K562 (cell line): Measurements from ENCODE around the gene HMG20B. TPM values are rescaled to one million over a fixed set of nuclear protein-coding genes. Genes with fewer than 3 reads are reported as not detected.

Experiments used
- ATAC-seq: fragments of 200-7000 bp; cut with Tn5 transposase; 3 replicates; pipeline ENCODE4 v1.9.1; 2020; ENCODE audit warnings: moderate library complexity
- BruUV-seq: library from RNA; stranded (reverse); fragments of 400-500 nt; replicated peaks from 2 replicates; lab custom pipeline; 2021; lab: Mats Ljungman, UMichigan
- CTCF ChIA-PET: fragments of 300-600 bp; formaldehyde crosslinking; extraction: SDS; loops from one replicate; lab custom pipeline; 2021; ENCODE audit warnings: low intra/inter-chr PET ratio; lab: Yijun Ruan, JAX
- POLR2A ChIA-PET: fragments of 300-600, 350-650 bp; sonication (Branson Sonifier 250); formaldehyde crosslinking; extraction: SDS; loops from one replicate; lab custom pipeline; 2021; ENCODE audit warnings: antibody characterized with exemption, inconsistent platforms; lab: Yijun Ruan, JAX
- DNase-seq, 4 experiments: peaks; one replicate each; pipeline versions ENCODE4 v3.0.0 to v3.0.0-alpha.2; 2011 to 2018; ENCODE audit warnings: low spot score in 3 of 4, mixed read lengths in 3 of 4; ENCODE audit errors: extremely low read depth in 1 of 4
- FAIRE-seq: peaks from 2 replicates; lab custom pipeline; 2011; peaks lifted over from hg19 to GRCh38; lab: Jason Lieb, UNC
- H2AFZ ChIP-seq: 2 replicates; pipeline ENCODE4 v1.6.0; 2011; ENCODE audit warnings: low read depth, low read length, control low read depth, inconsistent platforms
- H3K27ac ChIP-seq: fragments of 200-600 bp; 3 replicates; pipeline ENCODE4 v1.8.0; 2011; ENCODE audit warnings: low read depth, mild to moderate bottlenecking, control low read depth, inconsistent platforms, low read length, moderate library complexity, mixed read lengths; ENCODE audit errors: extremely low read depth
- H3K27me3 ChIP-seq, 2 experiments: fragments of 300-600 bp in 1 of 2; 2 replicates in 1 of 2; 3 replicates in 1 of 2; pipeline versions ENCODE4 v1.6.0 to v1.8.0; 2011; ENCODE audit warnings: inconsistent platforms in 2 of 2, low read length in 2 of 2, mild to moderate bottlenecking in 1 of 2, mixed read lengths in 1 of 2, moderate library complexity in 1 of 2; ENCODE audit not compliant: control insufficient read depth in 2 of 2, insufficient read depth in 2 of 2
- H3K36me3 ChIP-seq: fragments of 300-600 bp; 3 replicates; pipeline ENCODE4 v1.8.0; 2011; ENCODE audit warnings: mild to moderate bottlenecking, low read length, inconsistent platforms; ENCODE audit not compliant: control insufficient read depth, insufficient read depth
- H3K4me1 ChIP-seq, 2 experiments: fragments of 200-600 bp in 1 of 2; replicated peaks in 1 of 2; 2 replicates in 1 of 2; 3 replicates in 1 of 2; pipeline versions ENCODE4 v1.5.1 to v1.8.0; 2011; ENCODE audit warnings: inconsistent platforms in 2 of 2, low read length in 2 of 2, mild to moderate bottlenecking in 1 of 2, mixed read lengths in 1 of 2, moderate library complexity in 1 of 2; ENCODE audit not compliant: control insufficient read depth in 2 of 2, insufficient read depth in 2 of 2
- H3K4me2 ChIP-seq: 2 replicates; pipeline ENCODE4 v1.6.1; 2011; ENCODE audit warnings: low read length, control low read depth, inconsistent platforms, mixed read lengths; ENCODE audit not compliant: insufficient read depth
- H3K4me3 ChIP-seq: fragments of 200-600 bp; sonication (generic), shearing (Covaris generic); 2 replicates; pipeline ENCODE4 v1.5.1; 2016; ENCODE audit warnings: control low read depth, inconsistent platforms
- H3K79me2 ChIP-seq: fragments of 200-600 bp; 3 replicates; pipeline ENCODE4 v1.8.0; 2011; ENCODE audit warnings: low read length, inconsistent platforms; ENCODE audit not compliant: control insufficient read depth, insufficient read depth
- H3K9ac ChIP-seq, 2 experiments: 2 replicates each; pipeline versions ENCODE4 v1.6.0 to v1.6.1; 2011; ENCODE audit warnings: low read depth in 2 of 2, low read length in 2 of 2, control low read depth in 1 of 2, inconsistent platforms in 1 of 2, mild to moderate bottlenecking in 1 of 2, mixed read lengths in 1 of 2; ENCODE audit not compliant: insufficient read depth in 1 of 2
- H3K9me1 ChIP-seq: one replicate; pipeline ENCODE4 v1.6.0; 2011; ENCODE audit warnings: inconsistent platforms, mild to moderate bottlenecking, low read length, moderate library complexity; ENCODE audit not compliant: control insufficient read depth, insufficient read depth
- H3K9me3 ChIP-seq: replicated peaks from 2 replicates; pipeline ENCODE4 v1.5.1; 2011; ENCODE audit warnings: low read depth, low read length, inconsistent platforms; ENCODE audit not compliant: control insufficient read depth, insufficient read depth
- H4K20me1 ChIP-seq: replicated peaks from 2 replicates; pipeline ENCODE4 v1.6.1; 2011; ENCODE audit warnings: low read length, inconsistent platforms, mixed read lengths; ENCODE audit not compliant: control insufficient read depth, insufficient read depth
- ATF1 ChIP-seq, 2 experiments: fragments of 450-650 bp in 1 of 2; IDR thresholded peaks; 2 replicates each; pipeline ENCODE4 v1.6.1; 2016; ENCODE audit warnings: missing compliant biosample characterization in 1 of 2, missing genetic modification characterization in 1 of 2
- CBX3 ChIP-seq, 2 experiments: IDR thresholded peaks; 1 replicate in 1 of 2; 2 replicates in 1 of 2; pipeline ENCODE4 v1.6.1; 2012; ENCODE audit warnings: inconsistent platforms in 2 of 2, low read length in 2 of 2, borderline replicate concordance in 1 of 2, control low read depth in 1 of 2
- DDX20 ChIP-seq: fragments of 450-650 bp; IDR thresholded peaks from 2 replicates; pipeline ENCODE4 v1.6.1; 2016; ENCODE audit warnings: missing genetic modification characterization, low read depth, mild to moderate bottlenecking, missing compliant biosample characterization, moderate library complexity
- HMG20B ChIP-seq: fragments of 250-450 bp; sonication (Bioruptor Pico); IDR thresholded peaks from 2 replicates; pipeline ENCODE4 v1.5.0; 2021; ENCODE audit warnings: mild to moderate bottlenecking
- IRF9 ChIP-seq: fragments of 450-650 bp; IDR thresholded peaks from 2 replicates; pipeline ENCODE4 v1.6.1; 2016; ENCODE audit warnings: missing biosample characterization, missing genetic modification characterization
- LEF1 ChIP-seq: fragments of 450-650 bp; IDR thresholded peaks from 2 replicates; pipeline ENCODE4 v1.6.1; 2016; ENCODE audit warnings: mild to moderate bottlenecking
- MAFK ChIP-seq: IDR thresholded peaks from 2 replicates; pipeline ENCODE4 v1.6.1; 2011; ENCODE audit warnings: low read length, improper control_type of control experiment
- MAZ ChIP-seq, 2 experiments: fragments of 450-650 bp in 1 of 2; sonication (generic) in 1 of 2; formaldehyde crosslinking; IDR thresholded peaks in 1 of 2; conservative IDR thresholded peaks in 1 of 2; 2 replicates each; pipeline versions ENCODE4 v1.4.0 to v1.5.0; 2020; ENCODE audit warnings: mild to moderate bottlenecking in 1 of 2, missing genetic modification reagents in 1 of 2
- POU5F1 ChIP-seq: fragments of 150-350 bp; IDR thresholded peaks from 2 replicates; pipeline ENCODE4 v1.6.1; 2014; ENCODE audit warnings: borderline replicate concordance, low read length, low read depth, mild to moderate bottlenecking; ENCODE audit not compliant: partially characterized antibody
- PTTG1 ChIP-seq: fragments of 450-650 bp; IDR thresholded peaks from 2 replicates; pipeline ENCODE4 v1.6.1; 2016; ENCODE audit warnings: low read depth, mild to moderate bottlenecking, missing genetic modification characterization, missing compliant biosample characterization
- SIRT6 ChIP-seq: IDR thresholded peaks from one replicate; pipeline ENCODE4 v1.6.1; 2012; ENCODE audit warnings: low read depth, mild to moderate bottlenecking, control low read depth, inconsistent platforms, low read length, moderate library complexity
- TBL1XR1 ChIP-seq, 2 experiments: IDR thresholded peaks; 2 replicates each; pipeline ENCODE4 v1.6.1; 2012; ENCODE audit warnings: improper control_type of control experiment in 2 of 2, low read length in 2 of 2, mild to moderate bottlenecking in 1 of 2
- THAP12 ChIP-seq: fragments of 250-450 bp; sonication (Bioruptor Pico); IDR thresholded peaks from 2 replicates; pipeline ENCODE4 v1.9.0; 2021; ENCODE audit warnings: mild to moderate bottlenecking, inconsistent platforms
- ZFX ChIP-seq: sonication (generic); formaldehyde crosslinking; IDR thresholded peaks from 2 replicates; pipeline ENCODE4 v1.8.0; 2022; ENCODE audit warnings: mild to moderate bottlenecking, missing genetic modification reagents, moderate library complexity
- ZNF197 ChIP-seq: fragments of 200-800 bp; sonication (Bioruptor generic); IDR thresholded peaks from 2 replicates; pipeline ENCODE4 v1.6.1; 2016; ENCODE audit warnings: low read depth, missing genetic modification characterization, missing compliant biosample characterization
- ZNF239 ChIP-seq: fragments of 250-450 bp; sonication (Bioruptor Pico); IDR thresholded peaks from 2 replicates; pipeline ENCODE4 v1.4.0; 2020; ENCODE audit warnings: mild to moderate bottlenecking
- ZNF431 ChIP-seq: sonication (generic); formaldehyde crosslinking; IDR thresholded peaks from 2 replicates; pipeline ENCODE4 v1.8.0; 2022; ENCODE audit warnings: mild to moderate bottlenecking, missing genetic modification reagents
- WGBS: fragments of 100-300 bp; shearing (Covaris generic); methylation state at CpG from one replicate; pipeline ENCODE4 v1.1.6; 2016; ENCODE audit warnings: low coverage, mixed read lengths; ENCODE audit not compliant: insufficient coverage; ENCODE audit errors: missing lambda C conversion rate; 5-methylcytosine and 5-hydroxymethylcytosine counted together
- in situ Hi-C: fragments of 300-500 bp; cut with MboI; formaldehyde crosslinking; loops from 4 replicates; pipeline ENCODE4 v1.15.0; 2018; ENCODE audit warnings: inconsistent platforms, mixed read lengths
- intact Hi-C: fragments of 100-400 bp; cut with micrococcal nuclease; formaldehyde crosslinking; loops from 2 replicates; pipeline ENCODE4 v1.14.2; 2022
- polyA plus RNA-seq, 8 experiments: library from polyadenylated mRNA; depleted of rRNA in 4 of 8; stranded (reverse) in 5 of 8; unstranded in 3 of 8; fragments of >200 nt; fragmentation: Nextera tagmentation in 2 of 8; fragmentation: Illumina TruSeq in 1 of 8; extraction: Ambion mirVana in 2 of 8; extraction: Trizol in 1 of 8; gene quantifications; 2 replicates each; pipeline versions ENCODE4 v1.2.1 to v1.2.3, GENCODE V29; 2011 to 2014; ENCODE audit warnings: inconsistent platforms in 1 of 8, missing spikeins in 1 of 8
- total RNA-seq, 7 experiments: library from RNA; depleted of rRNA in 6 of 7; stranded (reverse); fragments of >200 nt in 6 of 7; fragmentation: Illumina TruSeq in 2 of 7; extraction: Trizol in 2 of 7; gene quantifications; 2 replicates each; pipeline versions ENCODE4 v1.2.1 to v1.2.3, GENCODE V29; 2011 to 2021; ENCODE audit warnings: low replicate concordance in 1 of 7

HMG20B gene
- total and polyA plus RNA-seq, 9 of the 15 experiments (the other 6 are each of a cell fraction or from before 2014, with no cell fraction given) = 0.35 to 172 (median 38.6) TPM

- ChIA-PET POLR2A (interaction anchor here (0.6 to 1.1 kb wide), 2 partner anchors 15 to 271 kb away, joined by 3 read pairs; no protein-coding TSS in a partner anchor), CTCF (interaction anchor here (1.1 to 2.9 kb wide), 2 partner anchors 74 to 76 kb away, joined by 5 to 19 read pairs; no protein-coding TSS in a partner anchor)
- no peak overlapping the region for H3K9ac ChIP-seq
- intact Hi-C loops (loop anchor here (1.0 kb wide), 1 partner anchor 33 kb away; no protein-coding TSS in a partner anchor), in situ Hi-C loops (no loop called here)
- H3K4me3 ChIP-seq = no peak overlapping the region
- peaks cover 77% of the 10 kb centered on the region; the same call in 1 of the 3 replicates for H3K36me3 ChIP-seq
- no peak overlapping the region for H2AFZ ChIP-seq
- H3K9me3 ChIP-seq = no peaks in the 10 kb centered on the region
- DNase-seq = peak in 1 of 4 experiments; percentile 23
- H4K20me1 ChIP-seq = no peaks in the 10 kb centered on the region
- H3K9me1 ChIP-seq = no peaks in the 10 kb centered on the region
- H3K27ac ChIP-seq = no peak overlapping the region
- H3K27me3 ChIP-seq = no peaks in the 10 kb centered on the region
- WGBS = 74% methylated on average over 13 of the region's 31 CpGs
- no peak for FAIRE-seq
- H3K4me2 ChIP-seq = no peak overlapping the region
- BruUV-seq = no TSS peak
- H3K79me2 ChIP-seq = peaks cover 2% of the 10 kb centered on the region; the same call in 1 of the 3 replicates
- ATAC-seq = no peak; the same call in 2 of the 3 replicates
- H3K4me1 ChIP-seq = peaks cover 4 to 74% of the 10 kb centered on the region in 2 experiments
- TF ChIP-seq MAZ (CRISPR knock-in tag; conservative IDR thresholded peaks at IDR 0.05 in 1 of 2, IDR thresholded peaks at IDR 0.05 in 1 of 2) (0 out of 4 replicates have a peak, but pooled peaks of 1 of the 2 experiments have one; percentile 5), ZNF197 (no peak), THAP12 (CRISPR knock-in tag) (no peak), TBL1XR1 (IDR thresholded peaks at IDR 0.05; ENCODE audit: low read length in 2 of 2) (no peak), LEF1 (no peak), HMG20B (CRISPR knock-in tag) (no peak), CBX3 (IDR thresholded peaks at IDR 0.05; ENCODE audit: borderline replicate concordance in 1 of 2, low read length in 2 of 2) (no peak), ZFX (CRISPR knock-in tag) (peak; percentile 10; the same call in 1 of the 2 replicates), DDX20 (tag) (no peak), ZNF239 (CRISPR knock-in tag) (no peak), MAFK (no peak), IRF9 (tag) (no peak), ATF1 (CRISPR knock-in tag; IDR thresholded peaks at IDR 0.05) (no peak), ATF1 (tag; IDR thresholded peaks at IDR 0.05) (no peak), PTTG1 (no peak), ZNF431 (no peak), POU5F1 (no peak), SIRT6 (no peak)
Observed at GRCh38 chr19:3618811-3619630, 46.3 kb downstream of the HMG20B start.
